KMS-11 (cell line): Measurements from ENCODE around the gene SIPA1.

Experiments used
- H2AFZ ChIP-seq: fragments of 200-600 bp; sonication (generic); 2 replicates; pipeline ENCODE4 v1.6.1; 2016; ENCODE audit warnings: antibody characterized with exemption, mixed run types, low read depth
- H3K27ac ChIP-seq: fragments of 200-600 bp; sonication (generic); 2 replicates; pipeline ENCODE4 v1.6.1; 2016; ENCODE audit warnings: mild to moderate bottlenecking, mixed run types
- H3K27me3 ChIP-seq: fragments of 200-600 bp; sonication (generic); 2 replicates; pipeline ENCODE4 v1.6.1; 2017; ENCODE audit warnings: mild to moderate bottlenecking, low read depth, mixed run types, moderate library complexity; ENCODE audit not compliant: insufficient read depth
- H3K36me3 ChIP-seq: fragments of 200-600 bp; sonication (generic); 2 replicates; pipeline ENCODE4 v1.6.1; 2017; ENCODE audit warnings: mild to moderate bottlenecking, mixed run types; ENCODE audit not compliant: insufficient read depth
- H3K4me1 ChIP-seq: fragments of 200-600 bp; sonication (generic); 2 replicates; pipeline ENCODE4 v1.6.1; 2016; ENCODE audit warnings: mild to moderate bottlenecking, low read depth, mixed run types; ENCODE audit not compliant: poor library complexity, severe bottlenecking
- H3K4me2 ChIP-seq: fragments of 200-600 bp; sonication (generic); 2 replicates; pipeline ENCODE4 v1.7.0; 2016; ENCODE audit warnings: mild to moderate bottlenecking, mixed run types
- H3K4me3 ChIP-seq: fragments of 200-600 bp; sonication (generic); IDR thresholded peaks from 2 replicates; pipeline ENCODE4 v1.6.1; 2017; ENCODE audit warnings: low read depth, low read length, mixed read lengths; ENCODE audit not compliant: insufficient read depth
- H3K79me2 ChIP-seq: fragments of 200-600 bp; sonication (generic); 2 replicates; pipeline ENCODE4 v1.6.1; 2016; ENCODE audit warnings: low read depth, mixed run types; ENCODE audit not compliant: insufficient read depth
- H3K9ac ChIP-seq: fragments of 200-600 bp; sonication (generic); 2 replicates; pipeline ENCODE4 v1.6.1; 2016; ENCODE audit warnings: mild to moderate bottlenecking, mixed run types
- H4K20me1 ChIP-seq: fragments of 200-600 bp; sonication (generic); 2 replicates; pipeline ENCODE4 v1.6.1; 2016; ENCODE audit warnings: mild to moderate bottlenecking, mixed run types; ENCODE audit not compliant: insufficient read depth
- TF ChIP-seq, protein P1 (sequence below): fragments of 200-600 bp; sonication (generic); conservative IDR thresholded peaks from 2 replicates; pipeline ENCODE4 v1.6.1; 2017; ENCODE audit warnings: low read depth, mild to moderate bottlenecking, antibody characterized with exemption, low read length, moderate library complexity, mixed read lengths

SIPA1 gene

DNA sequence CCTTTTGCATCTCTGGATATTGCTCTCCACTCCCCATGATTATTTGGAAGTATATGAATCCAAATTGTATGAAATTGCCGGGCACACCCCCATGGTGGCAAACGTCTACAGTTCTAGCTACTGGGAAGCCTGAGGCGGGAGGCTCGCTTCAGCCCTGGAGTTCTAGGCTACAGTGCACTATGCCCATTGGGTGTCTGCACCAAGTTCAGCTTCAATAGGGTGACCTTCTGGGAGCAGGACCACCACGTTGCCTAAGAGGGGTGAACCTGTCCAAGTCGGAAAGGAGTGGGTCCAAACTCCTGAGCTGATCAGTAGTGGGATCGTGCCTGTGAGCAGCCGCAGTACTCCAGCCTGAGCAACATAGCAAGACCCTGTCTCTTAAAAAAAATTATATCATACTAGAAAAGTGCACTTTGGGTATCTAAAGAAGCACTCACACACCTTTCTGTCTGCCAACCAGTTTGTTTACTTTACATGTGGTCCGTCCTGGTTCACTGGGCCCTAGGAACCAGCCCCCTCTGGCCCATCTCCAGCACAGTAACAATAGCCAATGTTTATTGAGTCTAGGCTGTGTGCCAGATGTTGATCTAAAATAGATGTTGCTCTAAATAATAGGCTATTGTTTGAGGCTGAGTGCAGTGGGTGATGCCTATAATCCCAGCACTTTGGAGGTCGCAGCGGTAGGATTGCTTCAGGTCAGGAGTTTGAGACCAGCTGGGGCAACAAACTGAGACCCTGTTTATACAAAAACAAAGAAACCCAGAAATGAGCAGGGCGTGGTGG lies 57.7 kb downstream of the SIPA1 start:
- Histone ChIP-seq H4K20me1 (no peaks in the 10 kb centered on the region), H3K79me2 (no peaks in the 10 kb centered on the region), H3K4me3 (no peak overlapping the region), H3K4me1 (no peaks in the 10 kb centered on the region), H3K9ac (no peak overlapping the region), H3K27me3 (0 out of 2 replicates have a peak, but pooled peaks cover 4% of the 10 kb centered on the region), H3K27ac (no peak overlapping the region), H2AFZ (no peak overlapping the region), H3K4me2 (no peak overlapping the region), H3K36me3 (no peaks in the 10 kb centered on the region)
- TF ChIP-seq, protein P1, sequence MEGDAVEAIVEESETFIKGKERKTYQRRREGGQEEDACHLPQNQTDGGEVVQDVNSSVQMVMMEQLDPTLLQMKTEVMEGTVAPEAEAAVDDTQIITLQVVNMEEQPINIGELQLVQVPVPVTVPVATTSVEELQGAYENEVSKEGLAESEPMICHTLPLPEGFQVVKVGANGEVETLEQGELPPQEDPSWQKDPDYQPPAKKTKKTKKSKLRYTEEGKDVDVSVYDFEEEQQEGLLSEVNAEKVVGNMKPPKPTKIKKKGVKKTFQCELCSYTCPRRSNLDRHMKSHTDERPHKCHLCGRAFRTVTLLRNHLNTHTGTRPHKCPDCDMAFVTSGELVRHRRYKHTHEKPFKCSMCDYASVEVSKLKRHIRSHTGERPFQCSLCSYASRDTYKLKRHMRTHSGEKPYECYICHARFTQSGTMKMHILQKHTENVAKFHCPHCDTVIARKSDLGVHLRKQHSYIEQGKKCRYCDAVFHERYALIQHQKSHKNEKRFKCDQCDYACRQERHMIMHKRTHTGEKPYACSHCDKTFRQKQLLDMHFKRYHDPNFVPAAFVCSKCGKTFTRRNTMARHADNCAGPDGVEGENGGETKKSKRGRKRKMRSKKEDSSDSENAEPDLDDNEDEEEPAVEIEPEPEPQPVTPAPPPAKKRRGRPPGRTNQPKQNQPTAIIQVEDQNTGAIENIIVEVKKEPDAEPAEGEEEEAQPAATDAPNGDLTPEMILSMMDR: no peak

DNA sequence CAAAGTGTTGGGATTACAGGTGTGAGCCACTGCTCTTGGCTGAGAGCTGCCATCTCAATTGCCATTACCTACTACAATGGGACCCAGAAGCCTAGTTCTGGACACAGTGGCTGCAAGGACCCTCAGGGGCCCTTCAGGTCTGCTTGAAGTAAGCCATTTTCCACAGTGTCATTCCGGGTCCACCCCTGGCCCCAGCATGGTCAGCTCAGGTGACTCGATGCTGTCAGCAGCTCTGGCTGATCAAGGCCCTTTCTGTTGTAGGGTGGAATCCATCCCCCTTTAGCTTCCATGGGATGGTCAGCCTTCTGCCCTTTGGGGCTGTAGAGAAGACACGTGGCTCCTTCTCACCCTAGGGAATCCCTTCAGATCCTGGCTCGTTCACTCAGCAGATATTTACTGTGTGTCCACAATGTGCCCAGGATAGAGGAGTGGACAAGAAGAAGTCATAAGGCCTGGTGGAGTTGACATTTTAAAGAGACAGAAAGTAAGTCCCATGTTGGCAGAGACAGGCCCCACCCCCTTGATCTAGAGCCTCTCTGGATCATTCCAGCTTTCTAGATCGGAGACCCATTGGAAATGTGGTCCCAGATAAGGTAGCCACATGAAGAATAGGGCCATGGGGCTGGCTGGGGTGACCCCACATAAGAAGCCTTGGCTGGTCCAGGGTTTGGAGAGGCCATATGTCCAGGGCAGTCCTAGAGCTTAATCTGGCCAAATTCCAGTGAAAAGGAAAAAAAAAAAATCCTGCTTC lies 59.1 kb downstream of the SIPA1 start:
- Histone ChIP-seq H3K27ac (no peak overlapping the region), H3K4me1 (no peaks in the 10 kb centered on the region), H3K4me3 (no peak overlapping the region), H3K4me2 (no peak overlapping the region), H2AFZ (no peak overlapping the region), H3K9ac (no peak overlapping the region), H4K20me1 (no peaks in the 10 kb centered on the region), H3K36me3 (no peaks in the 10 kb centered on the region), H3K79me2 (no peaks in the 10 kb centered on the region), H3K27me3 (0 out of 2 replicates have a peak, but pooled peaks cover 4% of the 10 kb centered on the region)
- TF ChIP-seq, protein P1: no peak

- Histone ChIP-seq H3K4me3 (no peak overlapping the region), H3K36me3 (no peaks in the 10 kb centered on the region), H3K79me2 (no peaks in the 10 kb centered on the region), H4K20me1 (no peaks in the 10 kb centered on the region), H3K27ac (no peak overlapping the region), H2AFZ (no peak overlapping the region), H3K4me1 (no peaks in the 10 kb centered on the region), H3K4me2 (no peak overlapping the region), H3K27me3 (0 out of 2 replicates have a peak, but pooled peaks cover 4% of the 10 kb centered on the region), H3K9ac (no peak overlapping the region)
- TF ChIP-seq, protein P1: no peak
Measured at GRCh38 chr11:65698205-65698604, 60.3 kb downstream of the SIPA1 start.

DNA sequence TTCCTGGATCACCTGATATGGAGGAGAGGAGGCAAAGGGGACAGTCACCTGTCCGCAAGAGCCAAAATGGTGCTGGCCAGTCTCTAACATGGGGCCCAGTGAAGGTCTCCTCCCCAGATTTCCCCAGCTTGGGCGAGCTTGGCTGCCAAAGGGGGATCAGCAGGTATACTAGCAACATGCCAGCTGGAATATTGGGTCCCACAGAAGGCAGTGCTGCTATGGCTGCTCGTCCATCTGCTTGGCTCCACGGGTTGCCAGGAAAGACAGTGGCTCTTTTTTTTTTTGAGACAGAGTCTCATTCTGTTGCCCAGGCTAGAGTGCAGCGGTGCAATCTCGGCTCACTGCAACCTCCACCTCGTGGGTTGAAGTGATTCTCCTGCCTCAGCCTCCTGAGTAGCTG lies 61.4 kb downstream of the SIPA1 start:
- TF ChIP-seq, protein P1: no peak
- H3K36me3 ChIP-seq: no peaks in the 10 kb centered on the region
- H3K79me2 ChIP-seq: no peaks in the 10 kb centered on the region
- no peaks in the 10 kb centered on the region for H3K4me1 ChIP-seq
- H3K4me2 ChIP-seq: no peak overlapping the region
- no peak overlapping the region for H3K27ac ChIP-seq
- H3K27me3 ChIP-seq: 0 out of 2 replicates have a peak, but pooled peaks cover 4% of the 10 kb centered on the region
- H3K9ac ChIP-seq: no peak overlapping the region
- H3K4me3 ChIP-seq: no peak overlapping the region
- no peaks in the 10 kb centered on the region for H4K20me1 ChIP-seq
- no peak overlapping the region for H2AFZ ChIP-seq
